Suppressor macrophage (primary cell): Measurements from ENCODE around the gene SOAT2.
"Not testable (repeated sequence)": the region's sequence is repeated elsewhere in the genome, so short reads cannot be mapped to it uniquely, and the experiment has no call there.

ENCODE experiments used
- DNase-seq, 4 experiments: peaks; one replicate each; pipeline ENCODE4 v3.0.0-alpha.2; 2020 to 2022

The SOAT2 gene

GRCh38 chr12:53082637-53083175 lies 20.6 kb upstream of the SOAT2 start:
- DNase-seq: no peak

- DNase-seq: no peak
Measured at GRCh38 chr12:53086361-53086760, 16.9 kb upstream of the SOAT2 start.

- no peak for DNase-seq
Measured at GRCh38 chr12:53090105-53090504, 13.2 kb upstream of the SOAT2 start.

- peak in 1 of 4 experiments; percentile 6 for DNase-seq
Measured at GRCh38 chr12:53090554-53090953, 12.7 kb upstream of the SOAT2 start.

GRCh38 chr12:53091756-53092155 lies 11.5 kb upstream of the SOAT2 start:
- DNase-seq: no peak

GRCh38 chr12:53093777-53094393 lies 9.4 kb upstream of the SOAT2 start:
- DNase-seq: peak; percentile 78 to 89 (median 85)

GRCh38 chr12:53094394-53094787 lies 8.9 kb upstream of the SOAT2 start:
- peak in 2 of 4 experiments; percentile 32 to 47 for DNase-seq

- DNase-seq: not testable (repeated sequence)
Measured at GRCh38 chr12:53094796-53095595, 8.3 kb upstream of the SOAT2 start.

- not testable (repeated sequence) for DNase-seq
Measured at GRCh38 chr12:53095596-53095895, 7.7 kb upstream of the SOAT2 start.

GRCh38 chr12:53096089-53096741 lies 7.1 kb upstream of the SOAT2 start:
- peak; percentile 57 to 78 (median 75) for DNase-seq

GRCh38 chr12:53096759-53097158 lies 6.5 kb upstream of the SOAT2 start:
- no peak for DNase-seq

- peak in 1 of 4 experiments; percentile 24 for DNase-seq
Measured at GRCh38 chr12:53097207-53097563, 6.1 kb upstream of the SOAT2 start.

- DNase-seq: peak; percentile 30 to 77 (median 54)
Measured at GRCh38 chr12:53097564-53098353, 5.5 kb upstream of the SOAT2 start, which contains the start of gene IGFBP6. IGFBP6 (plus strand) TSS chr12:53097667; CDS start chr12:53097718, 51 bp downstream.

- peak in 2 of 4 experiments; percentile 27 for DNase-seq
Measured at GRCh38 chr12:53098354-53098981, 4.8 kb upstream of the SOAT2 start.

- DNase-seq: peak; percentile 86 to 91 (median 87)
Measured at GRCh38 chr12:53099071-53099882, 4.0 kb upstream of the SOAT2 start.

GRCh38 chr12:53100466-53101151 lies 2.7 kb upstream of the SOAT2 start:
- no peak for DNase-seq

GRCh38 chr12:53101266-53101665 lies 2.0 kb upstream of the SOAT2 start:
- no peak for DNase-seq

- peak; percentile 41 to 74 (median 62) for DNase-seq
Measured at GRCh38 chr12:53101931-53102781, 1.1 kb upstream of the SOAT2 start.

GRCh38 chr12:53103860-53104305 lies 597 bp downstream of the SOAT2 start:
- DNase-seq: peak; percentile 75 to 86 (median 77)
